Testis (tissue), 2 donors: ENCODE measurements around the gene CEACAM3.

Source experiments
- CTCF ChIP-seq, 3 experiments: fragments of 450-650 bp in 2 of 3; fragments of 200-600 bp in 1 of 3; sonication (generic) in 1 of 3; IDR thresholded peaks; one replicate each; pipeline ENCODE4 v1.5.1; 2016 to 2019; ENCODE audit warnings: antibody characterized with exemption in 3 of 3, mild to moderate bottlenecking in 2 of 3, moderate library complexity in 1 of 3
- POLR2A ChIP-seq: fragments of 450-650 bp; IDR thresholded peaks from one replicate; pipeline ENCODE4 v1.6.1; 2017; ENCODE audit warnings: antibody characterized with exemption, mild to moderate bottlenecking, moderate library complexity

- TF ChIP-seq POLR2A (no peak), CTCF (IDR thresholded peaks at IDR 0.05) (no peak)
Observed at GRCh38 chr19:41853768-41854167, 57.4 kb downstream of the CEACAM3 start.
